HG02970 (cell line): ENCODE measurements around the gene EGF.
A peak's percentile ranks its signal among the peaks of the same experiment; 100 is the strongest.

Source experiments
- ATAC-seq: cut with Tn5 transposase; IDR thresholded peaks from one replicate; pipeline ENCODE4 v1.9.1; 2021; ENCODE audit warnings: mild to moderate bottlenecking, moderate library complexity, moderate number of reproducible peaks; ENCODE audit not compliant: unreplicated experiment, low FRiP score

The EGF gene

GRCh38 chr4:109989618-109990017 lies 76.9 kb downstream of the EGF start:
- no peak for ATAC-seq

- ATAC-seq, result peak; percentile 76
Measured at GRCh38 chr4:109990261-109991257, 77.9 kb downstream of the EGF start.

GRCh38 chr4:109993116-109993515 lies 80.4 kb downstream of the EGF start:
- no peak for ATAC-seq

- ATAC-seq, result peak; percentile 73
Measured at GRCh38 chr4:109994415-109994827, 81.7 kb downstream of the EGF start.

- no peak for ATAC-seq
Measured at GRCh38 chr4:109996526-109996925, 83.8 kb downstream of the EGF start.

- no peak for ATAC-seq
Measured at GRCh38 chr4:109998867-109999584, 86.3 kb downstream of the EGF start.

GRCh38 chr4:109999585-109999912 lies 86.9 kb downstream of the EGF start:
- no peak for ATAC-seq

GRCh38 chr4:110002326-110002725 lies 89.6 kb downstream of the EGF start:
- ATAC-seq, result no peak

GRCh38 chr4:110003401-110004187 lies 90.9 kb downstream of the EGF start:
- no peak for ATAC-seq

GRCh38 chr4:110004556-110004955 lies 91.9 kb downstream of the EGF start:
- ATAC-seq, result no peak

GRCh38 chr4:110005461-110006056 lies 92.9 kb downstream of the EGF start:
- no peak for ATAC-seq

GRCh38 chr4:110007217-110007616 lies 94.5 kb downstream of the EGF start:
- no peak for ATAC-seq

GRCh38 chr4:110008540-110008939 lies 95.9 kb downstream of the EGF start:
- ATAC-seq, result no peak

- ATAC-seq, result no peak
Measured at GRCh38 chr4:110009550-110009949, 96.9 kb downstream of the EGF start.

GRCh38 chr4:110010797-110011196 lies 98.1 kb downstream of the EGF start:
- ATAC-seq, result no peak

- ATAC-seq, result no peak
Measured at GRCh38 chr4:110012917-110013316, 100.2 kb downstream of the EGF start.

- no peak for ATAC-seq
Measured at GRCh38 chr4:110014233-110014632, 101.5 kb downstream of the EGF start.

GRCh38 chr4:110019153-110019552 lies 106.5 kb downstream of the EGF start:
- ATAC-seq, result no peak

- ATAC-seq, result no peak
Measured at GRCh38 chr4:110020139-110020538, 107.5 kb downstream of the EGF start.

GRCh38 chr4:110020646-110021443 lies 108.2 kb downstream of the EGF start:
- ATAC-seq, result no peak
